Ectodermal cell (in vitro differentiated cells): ENCODE data around the gene TSPAN4.
A peak's percentile ranks its signal among the peaks of the same experiment; 100 is the strongest.

ENCODE experiments used
- H3K27ac ChIP-seq: 2 replicates; pipeline ENCODE4 v1.7.0; 2013; ENCODE audit warnings: mild to moderate bottlenecking, low read depth, low read length; ENCODE audit not compliant: insufficient read depth, poor library complexity, severe bottlenecking
- H3K27me3 ChIP-seq: 2 replicates; pipeline ENCODE4 v1.7.0; 2013; ENCODE audit warnings: mild to moderate bottlenecking, low read length; ENCODE audit not compliant: insufficient read depth, control insufficient read depth, poor library complexity, severe bottlenecking
- H3K36me3 ChIP-seq: one replicate; pipeline ENCODE4 v1.7.0; 2013; ENCODE audit warnings: low read length; ENCODE audit not compliant: control insufficient read depth, insufficient read depth
- H3K4me1 ChIP-seq: one replicate; pipeline ENCODE4 v1.7.0; 2013; ENCODE audit warnings: low read length; ENCODE audit not compliant: control insufficient read depth, insufficient read depth
- H3K4me3 ChIP-seq: 2 replicates; pipeline ENCODE4 v1.7.0; 2013; ENCODE audit warnings: low read depth, low read length, control low read depth; ENCODE audit not compliant: insufficient read depth
- H3K9me3 ChIP-seq: 2 replicates; pipeline ENCODE4 v1.7.0; 2013; ENCODE audit warnings: mild to moderate bottlenecking, low read length, moderate library complexity; ENCODE audit not compliant: control insufficient read depth
- WGBS, 2 experiments: methylation state at CpG; one replicate each; pipeline ENCODE4 v1.1.7; 2013; ENCODE audit warnings: missing lambda C conversion rate in 2 of 2; 5-methylcytosine and 5-hydroxymethylcytosine counted together

The TSPAN4 gene

GRCh38 chr11:901452-902061 is 58.9 kb downstream of the TSPAN4 start:
- Histone ChIP-seq H3K4me1 (no peaks in the 10 kb centered on the region), H3K9me3 (no peaks in the 10 kb centered on the region), H3K4me3 (no peak overlapping the region), H3K27ac (no peak overlapping the region), H3K36me3 (peaks cover 39% of the 10 kb centered on the region), H3K27me3 (no peaks in the 10 kb centered on the region)
- 94 to 96% methylated on average over 19 of the region's 19 CpGs for WGBS, 2 experiments

GRCh38 chr11:904380-904779 is 61.7 kb downstream of the TSPAN4 start:
- peaks cover 39% of the 10 kb centered on the region for H3K36me3 ChIP-seq
- no peaks in the 10 kb centered on the region for H3K27me3 ChIP-seq

GRCh38 chr11:905952-906351 is 63.3 kb downstream of the TSPAN4 start:
- no peaks in the 10 kb centered on the region for H3K27me3 ChIP-seq
- H3K9me3 ChIP-seq = no peaks in the 10 kb centered on the region
- peaks cover 29% of the 10 kb centered on the region for H3K36me3 ChIP-seq
- H3K4me1 ChIP-seq = peaks cover 6% of the 10 kb centered on the region
- H3K4me3 ChIP-seq = no peak overlapping the region
- H3K27ac ChIP-seq = no peak overlapping the region
- WGBS, 2 experiments = 96% methylated on average over 7 of the region's 7 CpGs

More at GRCh38 chr11:904380-904779, 61.7 kb downstream of the TSPAN4 start:
- Histone ChIP-seq H3K4me3 (no peak overlapping the region), H3K9me3 (no peaks in the 10 kb centered on the region), H3K27ac (no peak overlapping the region), H3K4me1 (peaks cover 2% of the 10 kb centered on the region)
- 93 to 95% methylated on average over 7 of the region's 7 CpGs for WGBS, 2 experiments

- Histone ChIP-seq H3K9me3 (no peaks in the 10 kb centered on the region), H3K4me3 (no peak overlapping the region), H3K27ac (no peak overlapping the region), H3K4me1 (peaks cover 9% of the 10 kb centered on the region), H3K27me3 (no peaks in the 10 kb centered on the region), H3K36me3 (peaks cover 13% of the 10 kb centered on the region)
- WGBS, 2 experiments = 93 to 94% methylated on average over 2 of the region's 2 CpGs
These were observed 65.0 kb downstream of the TSPAN4 start for GRCh38 chr11:907668-908067.

GRCh38 chr11:908273-908672 is 65.6 kb downstream of the TSPAN4 start:
- Histone ChIP-seq H3K4me3 (no peak overlapping the region), H3K27me3 (no peaks in the 10 kb centered on the region)
- WGBS, 2 experiments = 96 to 97% methylated on average over 5 of the region's 5 CpGs

GRCh38 chr11:909406-909805 is 66.8 kb downstream of the TSPAN4 start:
- peaks cover 9% of the 10 kb centered on the region for H3K4me1 ChIP-seq
- H3K9me3 ChIP-seq = no peaks in the 10 kb centered on the region
- H3K4me3 ChIP-seq = peak overlapping the region; percentile 77
- no peak overlapping the region for H3K27ac ChIP-seq
- WGBS, 2 experiments = 93 to 95% methylated on average over 11 of the region's 11 CpGs
- H3K36me3 ChIP-seq = no peaks in the 10 kb centered on the region
- H3K27me3 ChIP-seq = no peaks in the 10 kb centered on the region

More at GRCh38 chr11:908273-908672, 65.6 kb downstream of the TSPAN4 start:
- H3K27ac ChIP-seq = no peak overlapping the region
- H3K4me1 ChIP-seq = peaks cover 9% of the 10 kb centered on the region
- peaks cover 8% of the 10 kb centered on the region for H3K36me3 ChIP-seq
- no peaks in the 10 kb centered on the region for H3K9me3 ChIP-seq

- H3K9me3 ChIP-seq = no peaks in the 10 kb centered on the region
- peak overlapping the region; percentile 77 for H3K4me3 ChIP-seq
- no peak overlapping the region for H3K27ac ChIP-seq
- H3K4me1 ChIP-seq = peaks cover 9% of the 10 kb centered on the region
- H3K27me3 ChIP-seq = no peaks in the 10 kb centered on the region
- no peaks in the 10 kb centered on the region for H3K36me3 ChIP-seq
- 4% methylated on average over 38 of the region's 38 CpGs for WGBS, 2 experiments
These were observed 67.5 kb downstream of the TSPAN4 start for GRCh38 chr11:910044-910588.

- H3K4me1 ChIP-seq = peaks cover 9% of the 10 kb centered on the region
- no peaks in the 10 kb centered on the region for H3K27me3 ChIP-seq
- no peak within 1 kb of the TSS for H3K27ac ChIP-seq
- 0% methylated on average over 59 of the region's 59 CpGs for WGBS, 2 experiments
- peak within 1 kb of the TSS; percentile 77 for H3K4me3 ChIP-seq
- H3K9me3 ChIP-seq = no peaks in the 10 kb centered on the region
- H3K36me3 ChIP-seq = no peaks in the 10 kb centered on the region
These were observed 68.0 kb downstream of the TSPAN4 start, which contains the start of gene CHID1 for GRCh38 chr11:910589-911030. CHID1 (minus strand) TSS chr11:910810; CDS start chr11:904816, 5,994 bp downstream.

GRCh38 chr11:911031-911889 is 68.6 kb downstream of the TSPAN4 start:
- H3K27me3 ChIP-seq = no peaks in the 10 kb centered on the region
- H3K36me3 ChIP-seq = no peaks in the 10 kb centered on the region
- no peak overlapping the region for H3K27ac ChIP-seq
- 6 to 7% methylated on average over 68 of the region's 68 CpGs for WGBS, 2 experiments
- H3K9me3 ChIP-seq = no peaks in the 10 kb centered on the region
- peaks cover 9% of the 10 kb centered on the region for H3K4me1 ChIP-seq
- H3K4me3 ChIP-seq = peak overlapping the region; percentile 77

GRCh38 chr11:911890-912219 is 69.2 kb downstream of the TSPAN4 start:
- H3K4me1 ChIP-seq = peaks cover 9% of the 10 kb centered on the region
- no peak overlapping the region for H3K27ac ChIP-seq
- no peaks in the 10 kb centered on the region for H3K27me3 ChIP-seq
- H3K4me3 ChIP-seq = peak overlapping the region; percentile 77
- no peaks in the 10 kb centered on the region for H3K9me3 ChIP-seq
- WGBS, 2 experiments = 91 to 94% methylated on average over 11 of the region's 11 CpGs
- H3K36me3 ChIP-seq = no peaks in the 10 kb centered on the region
